Right cardiac atrium (tissue), 5 donors: ENCODE measurements around the gene CHD6. TPM values are rescaled to one million over a fixed set of nuclear protein-coding genes. Genes with fewer than 3 reads are reported as not detected.

Experiments
- ATAC-seq, 2 donors: fragments of 200-7000 bp; cut with Tn5 transposase; one replicate each; pipeline versions ENCODE4 v1.8.0 to v1.9.1; 2020; ENCODE audit warnings: moderate library complexity in 2 of 2, mild to moderate bottlenecking in 1 of 2
- DNase-seq, 3 donors: peaks; one replicate each; pipeline ENCODE4 v3.0.0-alpha.2; 2020
- H3K27ac ChIP-seq: one replicate; pipeline ENCODE4 v1.5.1; 2013; ENCODE audit warnings: mild to moderate bottlenecking, low read length, control low read depth, moderate library complexity
- H3K27me3 ChIP-seq: one replicate; pipeline ENCODE4 v1.6.1; 2013; ENCODE audit not compliant: control insufficient read depth, insufficient read depth
- H3K4me1 ChIP-seq: one replicate; pipeline ENCODE4 v1.6.1; 2013; ENCODE audit warnings: low read length; ENCODE audit not compliant: control insufficient read depth, insufficient read depth
- H3K4me3 ChIP-seq: one replicate; pipeline ENCODE4 v1.5.1; 2013; ENCODE audit warnings: low read length, control low read depth
- H3K9me3 ChIP-seq: one replicate; pipeline ENCODE4 v1.6.1; 2013; ENCODE audit warnings: low read length; ENCODE audit not compliant: control insufficient read depth
- WGBS: extraction: QIAGEN DNeasy Blood & Tissue Kit; methylation state at CpG from one replicate; pipeline ENCODE4 v1.1.7; 2013; 5-methylcytosine and 5-hydroxymethylcytosine counted together
- intact Hi-C, 4 donors: fragments of 100-400 bp; cut with DNase I; formaldehyde crosslinking; loops; one replicate each; pipeline versions ENCODE4 v1.11.0 to v1.14.0; 2022 to 2023
- polyA plus RNA-seq: library from polyadenylated mRNA; stranded (reverse); fragments of 200-250 nt; gene quantifications from one replicate; pipeline ENCODE4 v1.2.3, GENCODE V29; 2013
- total RNA-seq, 4 donors: library from RNA; stranded (reverse); fragmentation: NEBNext Ultra II Directional; extraction: Animal tissue kit (Norgen Biotek cat#: 25700); gene quantifications; one replicate each; pipeline ENCODE4 v1.2.1, GENCODE V29; 2021
- donor health status: healthy with polysubstance abuse.
- donor health status: DM: no; HTN: yes; CAD: no.
- donor health status: DM: no; HTN: no; CAD: no.
- donor health status: DM: no; HTN: yes; CAD: no; lungs with severe emphysema.
- donor health status: DM: yes; HTN: yes; CAD: no.

CHD6 gene
- total and polyA plus RNA-seq, 5 donors, result 9.7 to 53.9 (median 49.2) TPM

GRCh38 chr20:41523857-41524256 lies 94.3 kb downstream of the CHD6 start:
- no peak for DNase-seq
- H3K27me3 ChIP-seq, result no peaks in the 10 kb centered on the region
- 86% methylated on average over 5 of the region's 5 CpGs for WGBS
- intact Hi-C loops, result no loop called here
- ATAC-seq, result no peak
- H3K27ac ChIP-seq, result no peak overlapping the region
- H3K9me3 ChIP-seq, result no peaks in the 10 kb centered on the region
- peaks cover 4% of the 10 kb centered on the region for H3K4me1 ChIP-seq
- H3K4me3 ChIP-seq, result no peak overlapping the region

DNA sequence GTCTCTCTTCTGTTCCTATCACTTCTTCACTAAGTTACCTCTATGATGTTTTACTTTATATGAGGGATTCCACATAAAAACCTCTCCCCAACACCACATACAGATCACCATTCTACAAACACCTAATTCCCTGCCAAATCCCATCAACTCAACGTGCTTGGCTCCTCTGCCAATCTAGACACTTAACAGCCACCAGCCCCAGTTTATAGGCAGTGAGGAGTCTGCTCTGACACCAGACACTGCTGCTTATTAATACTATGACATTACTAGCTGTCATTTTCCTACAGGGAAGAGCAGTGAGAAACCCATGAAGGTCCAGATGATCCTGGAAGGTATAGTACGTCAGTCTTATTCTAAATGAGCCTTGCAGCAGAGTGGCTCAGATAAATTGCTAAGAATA lies 104.3 kb downstream of the CHD6 start:
- Histone ChIP-seq H3K4me3 (no peak overlapping the region), H3K4me1 (peaks cover 19% of the 10 kb centered on the region), H3K27ac (peak overlapping the region; percentile 34), H3K27me3 (no peaks in the 10 kb centered on the region), H3K9me3 (no peaks in the 10 kb centered on the region)
- intact Hi-C loops, result loop anchor here in 2 of 4 donors (10.0 kb wide), 2 partner anchors 101 to 111 kb away; partner anchors contain the start of gene CHD6 (in 1 of the 2)
- 72% methylated on average over 2 of the region's 2 CpGs for whole genome bisulfite sequencing
- no peak for DNase-seq
- ATAC-seq, result peak; percentile 59 to 64

- Histone ChIP-seq H3K4me1 (peaks cover 19% of the 10 kb centered on the region), H3K27me3 (no peaks in the 10 kb centered on the region), H3K9me3 (no peaks in the 10 kb centered on the region), H3K4me3 (no peak overlapping the region), H3K27ac (no peak overlapping the region)
- ATAC-seq, result no peak
- 80% methylated on average over 11 of the region's 11 CpGs for WGBS
- DNase-seq, result no peak
- intact Hi-C loops, result loop anchor here in 2 of 4 donors (10.0 kb wide), 2 partner anchors 102 to 112 kb away; partner anchors contain the start of gene CHD6 (in 1 of the 2)
Measured at GRCh38 chr20:41512624-41513023, 105.6 kb downstream of the CHD6 start.

- no peak overlapping the region for H3K27ac ChIP-seq
- peaks cover 15% of the 10 kb centered on the region for H3K4me1 ChIP-seq
- intact Hi-C loops, result loop anchor here in 2 of 4 donors (10.0 kb wide), 2 partner anchors 104 to 114 kb away; partner anchors contain the start of gene CHD6 (in 1 of the 2)
- DNase-seq (no peak), ATAC-seq (no peak)
- H3K27me3 ChIP-seq, result no peaks in the 10 kb centered on the region
- H3K4me3 ChIP-seq, result no peak overlapping the region
- WGBS, result 47% methylated on average over 5 of the region's 5 CpGs
- no peaks in the 10 kb centered on the region for H3K9me3 ChIP-seq
Measured at GRCh38 chr20:41510847-41511450, 107.2 kb downstream of the CHD6 start.

- Histone ChIP-seq H3K9me3 (no peaks in the 10 kb centered on the region), H3K4me1 (peaks cover 13% of the 10 kb centered on the region), H3K4me3 (no peak overlapping the region), H3K27me3 (no peaks in the 10 kb centered on the region), H3K27ac (peak overlapping the region; percentile 85)
- intact Hi-C loops, result loop anchor here in 2 of 4 donors (10.0 kb wide), 2 partner anchors 105 to 115 kb away; partner anchors contain the start of gene CHD6 (in 1 of the 2)
- DNase-seq (peak; percentile 30 to 74 (median 62)), ATAC-seq (peak; percentile 56 to 61)
- 25% methylated on average over 7 of the region's 7 CpGs for WGBS
Measured at GRCh38 chr20:41510224-41510623, 108.0 kb downstream of the CHD6 start.

DNA sequence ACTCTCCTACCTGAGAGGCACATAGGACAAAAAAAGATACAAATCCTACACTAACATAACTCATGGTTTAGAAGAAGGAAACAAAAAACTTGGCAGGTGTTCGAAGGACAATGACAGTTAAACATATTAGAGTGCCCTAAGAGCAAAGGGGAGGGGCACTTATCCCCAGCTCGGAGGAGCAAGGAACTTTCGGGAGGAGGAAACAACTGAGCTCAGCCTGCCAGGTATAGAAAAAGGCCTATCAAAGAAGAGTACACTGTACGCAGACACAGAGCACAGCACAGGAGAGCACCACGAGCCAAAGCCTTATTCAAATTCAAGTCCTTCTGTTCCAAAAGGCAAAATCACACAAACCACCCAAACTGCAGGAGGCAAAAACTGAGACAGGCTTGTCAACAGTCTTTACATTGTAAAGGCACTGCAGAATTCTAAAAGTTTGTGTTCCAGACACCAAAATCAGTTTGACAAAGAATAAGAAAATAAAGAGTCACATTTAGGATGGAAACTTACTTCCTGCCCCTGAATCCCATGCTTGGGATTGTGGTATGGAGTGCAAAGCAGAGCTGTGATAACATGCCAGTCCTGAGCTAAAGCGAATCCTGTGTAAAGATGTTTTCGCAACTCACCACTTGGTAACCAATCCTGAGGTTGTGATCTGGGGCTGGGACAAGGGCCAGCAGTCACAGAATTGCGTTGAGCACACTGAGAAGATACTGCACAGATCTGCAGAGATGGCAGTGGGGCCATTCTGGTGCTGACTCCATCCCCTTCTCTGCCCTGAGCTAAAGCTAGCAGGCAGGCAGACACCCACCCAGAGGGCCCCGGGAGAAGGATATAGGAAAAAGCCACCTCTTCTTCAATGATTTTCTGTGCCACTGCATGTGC lies 108.6 kb downstream of the CHD6 start:
- no peaks in the 10 kb centered on the region for H3K27me3 ChIP-seq
- no peak overlapping the region for H3K4me3 ChIP-seq
- H3K27ac ChIP-seq, result peak overlapping the region; percentile 85
- ATAC-seq, result peak; percentile 77 to 83
- DNase-seq, result peak; percentile 64 to 79 (median 73)
- 32% methylated on average over 9 of the region's 9 CpGs for WGBS
- intact Hi-C loops, result loop anchor here in 2 of 4 donors (10.0 kb wide), 2 partner anchors 105 to 115 kb away; partner anchors contain the start of gene CHD6 (in 1 of the 2)
- H3K4me1 ChIP-seq, result peaks cover 12% of the 10 kb centered on the region
- H3K9me3 ChIP-seq, result no peaks in the 10 kb centered on the region

DNA sequence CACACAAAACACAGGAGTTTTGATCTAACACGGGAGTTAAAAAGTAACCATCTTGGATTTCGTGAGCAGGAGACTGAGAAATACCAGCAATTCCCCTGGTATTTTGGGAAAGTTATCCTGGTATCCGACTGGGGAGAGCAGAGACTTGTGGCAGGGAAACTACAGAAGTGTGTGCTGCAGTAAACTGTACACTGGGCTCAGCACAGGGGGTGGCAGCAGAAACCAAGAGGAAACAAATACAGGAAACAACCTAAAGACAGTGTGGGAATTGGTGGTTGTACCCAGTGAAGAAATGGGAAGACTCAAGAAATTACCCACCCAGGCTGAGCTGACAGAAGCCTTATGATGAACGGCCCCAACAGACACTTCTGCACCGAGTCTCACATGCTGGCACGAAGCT lies 109.8 kb downstream of the CHD6 start:
- Histone ChIP-seq H3K4me1 (peaks cover 12% of the 10 kb centered on the region), H3K4me3 (no peak overlapping the region), H3K27ac (no peak overlapping the region), H3K27me3 (no peaks in the 10 kb centered on the region), H3K9me3 (no peaks in the 10 kb centered on the region)
- DNase-seq (no peak), ATAC-seq (peak; percentile 18 to 48)
- intact Hi-C loops, result no loop called here
- WGBS, result 43% methylated on average over 6 of the region's 6 CpGs

GRCh38 chr20:41507851-41508250 lies 110.3 kb downstream of the CHD6 start:
- intact Hi-C loops, result no loop called here
- ATAC-seq (no peak), DNase-seq (no peak)
- H3K27me3 ChIP-seq, result no peaks in the 10 kb centered on the region
- H3K9me3 ChIP-seq, result no peaks in the 10 kb centered on the region
- H3K4me1 ChIP-seq, result peaks cover 12% of the 10 kb centered on the region
- no peak overlapping the region for H3K4me3 ChIP-seq
- H3K27ac ChIP-seq, result no peak overlapping the region

GRCh38 chr20:41507436-41507835 lies 110.7 kb downstream of the CHD6 start:
- DNase-seq, result no peak
- intact Hi-C loops, result no loop called here

DNA sequence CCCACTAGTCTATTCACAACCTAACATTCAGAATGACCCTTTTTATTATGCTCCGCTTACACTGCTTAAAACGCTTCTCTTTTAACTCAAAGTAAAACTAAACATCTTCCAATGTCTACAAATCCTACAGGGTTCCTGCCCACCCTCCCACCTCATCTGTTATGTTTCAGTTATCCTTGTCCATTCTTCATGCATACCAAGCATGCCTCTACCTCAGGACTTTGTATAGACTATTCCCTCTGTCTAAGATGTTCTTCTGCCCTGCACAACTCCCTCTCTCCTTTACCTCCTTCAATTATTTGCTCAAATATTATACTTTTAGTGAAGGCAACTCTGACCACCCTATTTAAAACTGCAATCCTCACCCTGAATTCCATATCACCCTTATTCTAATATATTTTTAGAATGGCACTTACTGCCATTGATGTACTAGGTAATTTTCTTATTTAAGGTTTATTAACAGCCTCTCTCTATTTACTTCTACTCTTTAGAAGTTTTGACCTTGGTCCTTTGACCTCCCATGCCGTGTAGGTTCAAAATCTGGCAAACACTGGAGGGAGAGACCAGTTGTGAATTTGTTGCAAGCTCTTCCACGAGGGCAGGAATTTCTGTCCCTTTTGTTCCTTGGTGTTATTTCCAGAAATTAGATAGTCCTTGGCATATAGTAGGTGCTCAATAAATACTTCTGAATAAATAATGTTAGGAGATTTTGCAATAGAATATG lies 111.8 kb downstream of the CHD6 start:
- DNase-seq, result no peak
- no peak overlapping the region for H3K27ac ChIP-seq
- H3K9me3 ChIP-seq, result no peaks in the 10 kb centered on the region
- no peak overlapping the region for H3K4me3 ChIP-seq
- intact Hi-C loops, result no loop called here
- peaks cover 8% of the 10 kb centered on the region for H3K4me1 ChIP-seq
- WGBS, result 75% methylated on average over 4 of the region's 4 CpGs
- no peak for ATAC-seq
- H3K27me3 ChIP-seq, result no peaks in the 10 kb centered on the region

More at GRCh38 chr20:41507436-41507835, 110.7 kb downstream of the CHD6 start:
- H3K27me3 ChIP-seq, result no peaks in the 10 kb centered on the region
- ATAC-seq, result no peak
- peaks cover 8% of the 10 kb centered on the region for H3K4me1 ChIP-seq
- H3K4me3 ChIP-seq, result no peak overlapping the region
- H3K9me3 ChIP-seq, result no peaks in the 10 kb centered on the region
- WGBS, result 64% methylated on average over 5 of the region's 5 CpGs
- no peak overlapping the region for H3K27ac ChIP-seq
